ENCODE measurements around the gene BAHCC1. TPM values are rescaled to one million over a fixed set of nuclear protein-coding genes. Genes with fewer than 3 reads are reported as not detected.

The BAHCC1 gene
- total and polyA plus RNA-seq, 10 of the 15 experiments (the other 5 are each of a cell fraction or from before 2014, with no cell fraction given), result 0.03 to 0.14 (median 0.11) TPM; not detected in 6

DNA sequence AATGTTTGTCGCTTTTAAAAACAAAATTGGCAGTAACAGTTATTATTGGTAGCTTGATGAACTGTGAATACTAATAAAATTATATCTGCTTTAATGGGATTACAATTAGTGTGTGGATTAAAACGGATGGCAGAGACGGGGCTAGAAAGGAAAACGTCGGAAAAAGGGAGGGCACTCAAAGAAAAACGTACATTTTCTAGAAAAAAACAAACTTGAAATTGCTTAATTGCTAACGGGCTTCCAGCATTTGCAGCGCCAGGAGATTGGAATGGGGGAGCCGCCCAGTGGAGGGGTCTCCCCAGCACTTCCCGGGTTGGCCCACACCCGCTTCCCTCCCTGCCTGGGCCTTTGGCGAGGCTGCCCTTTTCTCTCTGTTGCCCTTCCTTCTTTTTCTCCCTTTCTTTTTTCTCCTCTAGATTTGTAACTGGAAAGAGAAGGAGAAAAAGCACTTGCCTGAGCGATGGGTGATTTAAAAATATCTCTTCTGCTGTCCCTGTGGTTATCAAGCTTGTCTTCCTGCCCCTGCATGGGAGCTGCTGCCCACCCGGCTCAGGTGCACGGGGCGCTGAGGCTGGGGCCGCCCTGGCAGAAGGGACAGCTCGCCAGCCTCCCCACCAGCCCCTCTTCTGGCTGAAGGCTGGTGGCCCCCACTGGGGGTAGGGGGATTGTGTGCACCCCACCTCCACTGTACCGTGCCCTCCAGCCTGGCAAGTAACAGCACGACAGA is 5.9 kb downstream of the BAHCC1 start:
- Histone ChIP-seq H3K9me3 (replicated peaks; ENCODE audit: control insufficient read depth, insufficient read depth, low read length) (no peaks in the 10 kb centered on the region; the same call in 2 of the 3 replicates), H4K20me1 (ENCODE audit: control insufficient read depth, insufficient read depth) (no peaks in the 10 kb centered on the region), H3K79me2 (ENCODE audit: control insufficient read depth, insufficient read depth, low read length) (no peaks in the 10 kb centered on the region), H3K4me1 (ENCODE audit: control insufficient read depth, insufficient read depth, low read length) (no peaks in the 10 kb centered on the region; the same call in 1 of the 2 replicates), H3K4me2 (ENCODE audit: control insufficient read depth, insufficient read depth) (no peak overlapping the region), H3K36me3 (ENCODE audit: control insufficient read depth in 2 of 2, insufficient read depth in 2 of 2, low read length in 1 of 2) (no peaks in the 10 kb centered on the region), H3K27ac (ENCODE audit: control insufficient read depth, insufficient read depth) (no peak overlapping the region), H3K9ac (ENCODE audit: control insufficient read depth, insufficient read depth, low read length) (no peak overlapping the region), H3K27me3 (replicated peaks in 1 of 2; ENCODE audit: control insufficient read depth in 2 of 2, insufficient read depth in 2 of 2, low read length in 1 of 2) (peaks cover 16 to 43% of the 10 kb centered on the region in 2 experiments), H3K4me3 (no peak overlapping the region), H2AFZ (ENCODE audit: control insufficient read depth, low read depth, low read length) (no peak overlapping the region)
- WGBS (ENCODE audit: insufficient coverage, insufficient replicate concordance, low lambda C conversion rate, missing lambda C conversion rate), result 33% methylated on average over 20 of the region's 20 CpGs
- CTCF ChIA-PET, result interaction anchor here (0.6 to 2.1 kb wide), 2 partner anchors 39 to 61 kb away, joined by 3 to 5 read pairs; no protein-coding TSS in a partner anchor
- SMC1A ChIA-PET (ENCODE audit: uncharacterized antibody, unreplicated experiment), result interaction anchor here (0.5 kb wide), 1 partner anchor 78 kb away, joined by 3 read pairs; no protein-coding TSS in a partner anchor
- ATAC-seq (no peak), FAIRE-seq (no peak), DNase-seq (ENCODE audit: low read depth, low spot score) (no peak)
- intact Hi-C loops (cut with micrococcal nuclease; ENCODE audit: unreplicated experiment) (no loop called here), in situ Hi-C loops (cut with MboI) (no loop called here)
- POLR2A ChIA-PET, result no interaction called here
- no TSS peak for BruUV-seq (replicated peaks)
- TF ChIP-seq, protein P1, sequence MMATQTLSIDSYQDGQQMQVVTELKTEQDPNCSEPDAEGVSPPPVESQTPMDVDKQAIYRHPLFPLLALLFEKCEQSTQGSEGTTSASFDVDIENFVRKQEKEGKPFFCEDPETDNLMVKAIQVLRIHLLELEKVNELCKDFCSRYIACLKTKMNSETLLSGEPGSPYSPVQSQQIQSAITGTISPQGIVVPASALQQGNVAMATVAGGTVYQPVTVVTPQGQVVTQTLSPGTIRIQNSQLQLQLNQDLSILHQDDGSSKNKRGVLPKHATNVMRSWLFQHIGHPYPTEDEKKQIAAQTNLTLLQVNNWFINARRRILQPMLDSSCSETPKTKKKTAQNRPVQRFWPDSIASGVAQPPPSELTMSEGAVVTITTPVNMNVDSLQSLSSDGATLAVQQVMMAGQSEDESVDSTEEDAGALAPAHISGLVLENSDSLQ (IDR thresholded peaks at IDR 0.05), result no peak
- TF ChIP-seq FOXK2 (IDR thresholded peaks at IDR 0.05), result no peak
- no peak for TF ChIP-seq PML (IDR thresholded peaks at IDR 0.05; ENCODE audit: low read length)
- TF ChIP-seq TCF7 (IDR thresholded peaks at IDR 0.05; ENCODE audit: borderline replicate concordance), result no peak
- no peak for TF ChIP-seq KDM1A (IDR thresholded peaks at IDR 0.05; ENCODE audit: borderline replicate concordance)
- TF ChIP-seq ATF7 (IDR thresholded peaks at IDR 0.05; ENCODE audit: low read depth), result no peak
- TF ChIP-seq STAT3 (IDR thresholded peaks at IDR 0.05; ENCODE audit: low read depth, low read length), result no peak
- TF ChIP-seq, protein P2, sequence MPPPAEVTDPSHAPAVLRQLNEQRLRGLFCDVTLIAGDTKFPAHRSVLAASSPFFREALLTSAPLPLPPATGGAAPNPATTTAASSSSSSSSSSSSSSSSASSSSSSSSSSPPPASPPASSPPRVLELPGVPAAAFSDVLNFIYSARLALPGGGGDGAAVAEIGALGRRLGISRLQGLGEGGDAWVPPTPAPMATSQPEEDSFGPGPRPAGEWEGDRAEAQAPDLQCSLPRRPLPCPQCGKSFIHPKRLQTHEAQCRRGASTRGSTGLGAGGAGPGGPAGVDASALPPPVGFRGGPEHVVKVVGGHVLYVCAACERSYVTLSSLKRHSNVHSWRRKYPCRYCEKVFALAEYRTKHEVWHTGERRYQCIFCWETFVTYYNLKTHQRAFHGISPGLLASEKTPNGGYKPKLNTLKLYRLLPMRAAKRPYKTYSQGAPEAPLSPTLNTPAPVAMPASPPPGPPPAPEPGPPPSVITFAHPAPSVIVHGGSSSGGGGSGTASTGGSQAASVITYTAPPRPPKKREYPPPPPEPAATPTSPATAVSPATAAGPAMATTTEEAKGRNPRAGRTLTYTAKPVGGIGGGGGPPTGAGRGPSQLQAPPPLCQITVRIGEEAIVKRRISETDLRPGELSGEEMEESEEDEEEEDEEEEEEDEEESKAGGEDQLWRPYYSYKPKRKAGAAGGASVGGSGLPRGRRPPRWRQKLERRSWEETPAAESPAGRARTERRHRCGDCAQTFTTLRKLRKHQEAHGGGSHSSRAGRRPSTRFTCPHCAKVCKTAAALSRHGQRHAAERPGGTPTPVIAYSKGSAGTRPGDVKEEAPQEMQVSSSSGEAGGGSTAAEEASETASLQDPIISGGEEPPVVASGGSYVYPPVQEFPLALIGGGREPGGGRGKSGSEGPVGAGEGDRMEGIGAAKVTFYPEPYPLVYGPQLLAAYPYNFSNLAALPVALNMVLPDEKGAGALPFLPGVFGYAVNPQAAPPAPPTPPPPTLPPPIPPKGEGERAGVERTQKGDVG (CRISPR knock-in tag; IDR thresholded peaks at IDR 0.05), result no peak
- TF ChIP-seq YY1 (IDR thresholded peaks at IDR 0.05; ENCODE audit: low read depth, low read length), result no peak
- TF ChIP-seq, protein P3, sequence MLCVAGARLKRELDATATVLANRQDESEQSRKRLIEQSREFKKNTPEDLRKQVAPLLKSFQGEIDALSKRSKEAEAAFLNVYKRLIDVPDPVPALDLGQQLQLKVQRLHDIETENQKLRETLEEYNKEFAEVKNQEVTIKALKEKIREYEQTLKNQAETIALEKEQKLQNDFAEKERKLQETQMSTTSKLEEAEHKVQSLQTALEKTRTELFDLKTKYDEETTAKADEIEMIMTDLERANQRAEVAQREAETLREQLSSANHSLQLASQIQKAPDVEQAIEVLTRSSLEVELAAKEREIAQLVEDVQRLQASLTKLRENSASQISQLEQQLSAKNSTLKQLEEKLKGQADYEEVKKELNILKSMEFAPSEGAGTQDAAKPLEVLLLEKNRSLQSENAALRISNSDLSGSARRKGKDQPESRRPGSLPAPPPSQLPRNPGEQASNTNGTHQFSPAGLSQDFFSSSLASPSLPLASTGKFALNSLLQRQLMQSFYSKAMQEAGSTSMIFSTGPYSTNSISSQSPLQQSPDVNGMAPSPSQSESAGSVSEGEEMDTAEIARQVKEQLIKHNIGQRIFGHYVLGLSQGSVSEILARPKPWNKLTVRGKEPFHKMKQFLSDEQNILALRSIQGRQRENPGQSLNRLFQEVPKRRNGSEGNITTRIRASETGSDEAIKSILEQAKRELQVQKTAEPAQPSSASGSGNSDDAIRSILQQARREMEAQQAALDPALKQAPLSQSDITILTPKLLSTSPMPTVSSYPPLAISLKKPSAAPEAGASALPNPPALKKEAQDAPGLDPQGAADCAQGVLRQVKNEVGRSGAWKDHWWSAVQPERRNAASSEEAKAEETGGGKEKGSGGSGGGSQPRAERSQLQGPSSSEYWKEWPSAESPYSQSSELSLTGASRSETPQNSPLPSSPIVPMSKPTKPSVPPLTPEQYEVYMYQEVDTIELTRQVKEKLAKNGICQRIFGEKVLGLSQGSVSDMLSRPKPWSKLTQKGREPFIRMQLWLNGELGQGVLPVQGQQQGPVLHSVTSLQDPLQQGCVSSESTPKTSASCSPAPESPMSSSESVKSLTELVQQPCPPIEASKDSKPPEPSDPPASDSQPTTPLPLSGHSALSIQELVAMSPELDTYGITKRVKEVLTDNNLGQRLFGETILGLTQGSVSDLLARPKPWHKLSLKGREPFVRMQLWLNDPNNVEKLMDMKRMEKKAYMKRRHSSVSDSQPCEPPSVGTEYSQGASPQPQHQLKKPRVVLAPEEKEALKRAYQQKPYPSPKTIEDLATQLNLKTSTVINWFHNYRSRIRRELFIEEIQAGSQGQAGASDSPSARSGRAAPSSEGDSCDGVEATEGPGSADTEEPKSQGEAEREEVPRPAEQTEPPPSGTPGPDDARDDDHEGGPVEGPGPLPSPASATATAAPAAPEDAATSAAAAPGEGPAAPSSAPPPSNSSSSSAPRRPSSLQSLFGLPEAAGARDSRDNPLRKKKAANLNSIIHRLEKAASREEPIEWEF (IDR thresholded peaks at IDR 0.05; ENCODE audit: insufficient replicate concordance, low read depth, low read length), result no peak
- no peak for TF ChIP-seq MXI1 (IDR thresholded peaks at IDR 0.05; ENCODE audit: low read depth, low read length)
- RAD21 ChIA-PET (ENCODE audit: unreplicated experiment), result no interaction called here
